H1 (cell line): ENCODE measurements around the gene RRBP1. TPM values are rescaled to one million over a fixed set of nuclear protein-coding genes. Genes with fewer than 3 reads are reported as not detected.

Experiments
- CBX5 ChIP-seq: fragments of 300-800, 300-1000 bp; sonication (generic); IDR thresholded peaks from 2 replicates; pipeline ENCODE4 v1.7.1; 2016; ENCODE audit warnings: antibody characterized with exemption, low read length, low read depth
- CHD2 ChIP-seq: IDR thresholded peaks from 2 replicates; pipeline ENCODE4 v1.6.1; 2012; ENCODE audit warnings: low read length, improper control_type of control experiment
- SP2 ChIP-seq: IDR thresholded peaks from 2 replicates; pipeline ENCODE4 v1.6.1; 2012; ENCODE audit warnings: mild to moderate bottlenecking, low read length, inconsistent platforms
- polyA plus RNA-seq, 7 experiments: library from polyadenylated mRNA; depleted of rRNA in 3 of 7; stranded (reverse) in 5 of 7; unstranded in 2 of 7; fragments of >200 nt in 5 of 7; fragments of 200-250 nt in 2 of 7; gene quantifications; 1 replicate in 5 of 7; 2 replicates in 1 of 7; 4 replicates in 1 of 7; pipeline versions ENCODE4 v1.2.1 to v1.2.3, GENCODE V29; 2011 to 2013; ENCODE audit warnings: missing spikeins in 2 of 7, mixed read lengths in 2 of 7
- total RNA-seq: library from RNA; stranded (reverse); fragmentation: NEBNext Ultra II Directional; extraction: Animal tissue kit (Norgen Biotek cat#: 25700); gene quantifications from 2 replicates; pipeline ENCODE4 v1.2.1, GENCODE V29; 2021

RRBP1 gene
- total and polyA plus RNA-seq, 2 of the 8 experiments (the other 6 are each of a cell fraction or from before 2014, with no cell fraction given), result 15.9 to 157 TPM

DNA sequence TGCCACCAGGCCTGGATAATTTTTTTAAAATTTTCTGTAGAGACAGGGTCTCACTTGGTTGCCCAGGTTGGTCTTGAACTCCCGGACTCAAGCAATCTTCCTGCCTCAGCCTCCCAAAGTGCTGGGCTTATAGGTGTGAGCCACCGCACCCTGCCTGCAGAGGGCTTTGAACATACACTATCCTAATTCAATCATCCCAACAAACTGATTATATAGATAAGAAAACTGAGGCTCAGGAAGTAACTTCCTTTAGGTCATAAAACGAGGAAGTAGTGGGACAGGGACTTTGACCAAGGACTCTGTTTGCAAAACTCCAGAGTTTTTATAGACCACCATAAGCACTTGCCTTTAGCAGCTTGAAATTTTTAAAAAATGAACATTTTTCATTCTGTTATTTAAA, 12.7 kb upstream of the RRBP1 start (continued):
- TF ChIP-seq CBX5 (no peak), SP2 (no peak), CHD2 (no peak)
